NB4 (cell line): Measurements from ENCODE around the gene THAP7.

Source experiments
- DNase-seq: peaks from one replicate; pipeline ENCODE4 v3.0.0; 2010; ENCODE audit warnings: low read depth
- H3K4me3 ChIP-seq: one replicate; pipeline ENCODE4 v1.5.1; 2011; ENCODE audit warnings: mild to moderate bottlenecking, low read depth, low read length, moderate library complexity
- CTCF ChIP-seq: IDR thresholded peaks from one replicate; pipeline ENCODE4 v1.5.1; 2012; ENCODE audit warnings: low read depth, low read length
- MAX ChIP-seq: IDR thresholded peaks from 2 replicates; pipeline ENCODE4 v1.6.1; 2011; ENCODE audit warnings: low read depth, low read length
- MYC ChIP-seq: IDR thresholded peaks from 2 replicates; pipeline ENCODE4 v1.6.1; 2011; ENCODE audit warnings: low read depth, low read length
- POLR2A ChIP-seq: IDR thresholded peaks from 2 replicates; pipeline ENCODE4 v1.6.1; 2011; ENCODE audit warnings: mild to moderate bottlenecking; ENCODE audit not compliant: insufficient read length; ENCODE audit errors: extremely low read depth

Gene THAP7

GRCh38 chr22:21020802-21021429, 19.0 kb upstream of the THAP7 start:
- H3K4me3 ChIP-seq = no peak overlapping the region
- peak; percentile 54 for DNase-seq
- no peak for TF ChIP-seq MYC
- TF ChIP-seq CTCF = peak; percentile 53
- no peak for TF ChIP-seq POLR2A

GRCh38 chr22:21018314-21018713, 16.4 kb upstream of the THAP7 start:
- no peak for TF ChIP-seq CTCF
- no peak for TF ChIP-seq MAX
- TF ChIP-seq POLR2A = no peak
- no peak for TF ChIP-seq MYC
- no peak for DNase-seq
- no peak overlapping the region for H3K4me3 ChIP-seq

- TF ChIP-seq CTCF (no peak), MYC (no peak), MAX (no peak), POLR2A (no peak)
- no peak for DNase-seq
- no peak overlapping the region for H3K4me3 ChIP-seq
Observed at GRCh38 chr22:21016644-21017420, 14.9 kb upstream of the THAP7 start.

GRCh38 chr22:21015466-21016006, 13.6 kb upstream of the THAP7 start:
- no peak for TF ChIP-seq CTCF
- TF ChIP-seq MAX = no peak
- no peak for TF ChIP-seq POLR2A
- TF ChIP-seq MYC = no peak
- H3K4me3 ChIP-seq = peak overlapping the region; percentile 40
- peak; percentile 29 for DNase-seq

- TF ChIP-seq CTCF = no peak
- TF ChIP-seq POLR2A = no peak
- TF ChIP-seq MAX = no peak
- no peak for TF ChIP-seq MYC
- DNase-seq = peak; percentile 82
- peak within 1 kb of the TSS; percentile 40 for H3K4me3 ChIP-seq
Observed at GRCh38 chr22:21014726-21015465, 13.0 kb upstream of the THAP7 start, which contains the start of gene P2RX6. TSS of gene P2RX6 (plus strand) at chr22:21015165. CDS start at chr22:21015175, 10 bp downstream.
